HFFc6 (cell line): ENCODE results near the gene POU2F1. TPM values are rescaled to one million over a fixed set of nuclear protein-coding genes. Genes with fewer than 3 reads are reported as not detected.

Experiments
- DNase-seq: peaks from one replicate; pipeline ENCODE4 v3.0.0-alpha.2; 2018
- H3K27ac Mint-ChIP-seq: 2 replicates; pipeline ENCODE4 v1.8.0; 2020; ENCODE audit warnings: mild to moderate bottlenecking, mixed read lengths
- H3K27me3 Mint-ChIP-seq: 2 replicates; pipeline ENCODE4 v1.8.0; 2021; ENCODE audit warnings: mild to moderate bottlenecking, moderate library complexity, mixed read lengths; ENCODE audit not compliant: insufficient read depth
- H3K36me3 Mint-ChIP-seq: 2 replicates; pipeline ENCODE4 v1.8.0; 2021; ENCODE audit warnings: low read depth, mixed read lengths
- H3K4me1 Mint-ChIP-seq: 2 replicates; pipeline ENCODE4 v1.8.0; 2020; ENCODE audit warnings: low read depth, mixed read lengths
- H3K4me3 Mint-ChIP-seq: 2 replicates; pipeline ENCODE4 v1.8.0; 2020; ENCODE audit warnings: mild to moderate bottlenecking, moderate library complexity, mixed read lengths
- H3K9me3 Mint-ChIP-seq: 2 replicates; pipeline ENCODE4 v1.8.0; 2020; ENCODE audit warnings: mild to moderate bottlenecking, mixed read lengths
- CTCF ChIP-seq: fragments of 200-600 bp; sonication (generic); IDR thresholded peaks from 2 replicates; pipeline ENCODE4 v1.5.0; 2021; ENCODE audit warnings: antibody characterized with exemption, mild to moderate bottlenecking
- total RNA-seq, 6 experiments: library from RNA; stranded (reverse); fragmentation: NEBNext Ultra II Directional; extraction: Animal tissue kit (Norgen Biotek cat#: 25700); gene quantifications; 2 replicates in 1 of 6; 3 replicates in 5 of 6; pipeline ENCODE4 v1.2.3, GENCODE V29; 2021

POU2F1 gene
- total RNA-seq, 6 experiments from 2014 or later: 3.4 to 6.6 (median 4.4) TPM

GRCh38 chr1:167229719-167230385, 9.2 kb downstream of the POU2F1 start:
- H3K27me3 Mint-ChIP-seq: no peaks in the 10 kb centered on the region; the same call in none of the 2 replicates
- TF ChIP-seq CTCF: no peak
- no peaks in the 10 kb centered on the region for H3K36me3 Mint-ChIP-seq
- no peaks in the 10 kb centered on the region for H3K9me3 Mint-ChIP-seq
- no peak overlapping the region for H3K27ac Mint-ChIP-seq
- H3K4me1 Mint-ChIP-seq: peaks cover 29% of the 10 kb centered on the region
- DNase-seq: no peak
- no peak overlapping the region for H3K4me3 Mint-ChIP-seq

DNA sequence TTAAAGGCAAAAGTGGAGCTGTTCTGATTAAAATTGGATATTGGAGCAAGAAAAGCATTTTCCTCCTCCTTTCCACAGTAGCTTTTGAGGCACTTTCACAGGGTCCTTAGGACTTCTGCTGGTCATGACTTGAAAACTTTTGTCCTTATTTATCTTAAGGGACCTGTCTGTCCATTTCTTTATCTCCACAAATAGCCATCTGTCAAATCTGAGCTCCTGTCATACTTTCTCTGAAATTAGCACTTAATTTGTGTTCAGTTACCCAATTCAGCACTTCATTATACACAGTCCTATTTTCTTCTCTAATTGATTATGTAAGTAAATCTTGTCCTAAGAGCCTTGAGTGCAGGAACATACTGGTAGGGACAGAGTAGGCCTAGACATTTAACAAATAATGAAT, 9.8 kb downstream of the POU2F1 start:
- DNase-seq: no peak
- no peaks in the 10 kb centered on the region for H3K9me3 Mint-ChIP-seq
- H3K4me3 Mint-ChIP-seq: no peak overlapping the region
- no peak overlapping the region for H3K27ac Mint-ChIP-seq
- no peaks in the 10 kb centered on the region; the same call in none of the 2 replicates for H3K27me3 Mint-ChIP-seq
- peaks cover 23% of the 10 kb centered on the region for H3K4me1 Mint-ChIP-seq
- H3K36me3 Mint-ChIP-seq: no peaks in the 10 kb centered on the region
- TF ChIP-seq CTCF: no peak

- H3K4me3 Mint-ChIP-seq: no peak overlapping the region
- no peaks in the 10 kb centered on the region; the same call in none of the 2 replicates for H3K27me3 Mint-ChIP-seq
- peaks cover 12% of the 10 kb centered on the region; the same call in 1 of the 2 replicates for H3K4me1 Mint-ChIP-seq
- no peak for DNase-seq
- no peaks in the 10 kb centered on the region for H3K9me3 Mint-ChIP-seq
- TF ChIP-seq CTCF: no peak
- no peak overlapping the region for H3K27ac Mint-ChIP-seq
- H3K36me3 Mint-ChIP-seq: no peaks in the 10 kb centered on the region
Measured at GRCh38 chr1:167231873-167232450, 11.3 kb downstream of the POU2F1 start.

GRCh38 chr1:167232801-167233200, 12.1 kb downstream of the POU2F1 start:
- Mint-ChIP-seq H3K27ac (no peak overlapping the region), H3K9me3 (no peaks in the 10 kb centered on the region), H3K4me1 (peaks cover 10% of the 10 kb centered on the region; the same call in 1 of the 2 replicates), H3K36me3 (no peaks in the 10 kb centered on the region), H3K27me3 (no peaks in the 10 kb centered on the region; the same call in none of the 2 replicates), H3K4me3 (no peak overlapping the region)
- TF ChIP-seq CTCF: no peak
- no peak for DNase-seq

GRCh38 chr1:167233373-167233772, 12.7 kb downstream of the POU2F1 start:
- DNase-seq: no peak
- Mint-ChIP-seq H3K27me3 (no peaks in the 10 kb centered on the region; the same call in 1 of the 2 replicates), H3K4me1 (peaks cover 5% of the 10 kb centered on the region; the same call in 1 of the 2 replicates), H3K27ac (no peak overlapping the region), H3K4me3 (no peak overlapping the region), H3K9me3 (no peaks in the 10 kb centered on the region), H3K36me3 (no peaks in the 10 kb centered on the region)
- no peak for TF ChIP-seq CTCF
